Central memory CD8-positive, alpha-beta T cell (primary cell): ENCODE measurements around the gene ZNF33B.
"Not testable (repeated sequence)": the region's sequence is repeated elsewhere in the genome, so short reads cannot be mapped to it uniquely, and the experiment has no call there.

Source experiments
- ATAC-seq: fragments of 150-1000 bp; cut with Tn5 transposase; replicated peaks from 2 replicates; pipeline ENCODE4 v1.10.0; 2022; ENCODE audit warnings: mild to moderate bottlenecking, moderate FRiP score, moderate number of reproducible peaks; ENCODE audit not compliant: poor library complexity, severe bottlenecking; ENCODE audit errors: extremely low read depth
- DNase-seq, 2 donors: peaks; one replicate each; pipeline ENCODE4 v3.0.0; 2021; ENCODE audit warnings: low spot score in 2 of 2
- H3K27ac Mint-ChIP-seq: one replicate; pipeline ENCODE4 v1.8.0; 2022; ENCODE audit warnings: low read depth, mild to moderate bottlenecking, moderate library complexity, mixed read lengths
- H3K27me3 Mint-ChIP-seq: one replicate; pipeline ENCODE4 v1.8.0; 2022; ENCODE audit warnings: mixed read lengths
- H3K36me3 Mint-ChIP-seq: one replicate; pipeline ENCODE4 v1.8.0; 2022; ENCODE audit warnings: mild to moderate bottlenecking, moderate library complexity, mixed read lengths; ENCODE audit not compliant: insufficient read depth
- H3K4me1 Mint-ChIP-seq: one replicate; pipeline ENCODE4 v1.8.0; 2022; ENCODE audit warnings: mixed read lengths
- H3K4me3 Mint-ChIP-seq: one replicate; pipeline ENCODE4 v1.8.0; 2022; ENCODE audit warnings: mild to moderate bottlenecking, moderate library complexity, mixed read lengths
- H3K9me3 Mint-ChIP-seq: one replicate; pipeline ENCODE4 v1.8.0; 2022; ENCODE audit warnings: mixed read lengths

ZNF33B gene

GRCh38 chr10:42594246-42594650 is 44.1 kb downstream of the ZNF33B start:
- Mint-ChIP-seq H3K36me3 (peaks cover 36% of the 10 kb centered on the region), H3K9me3 (peaks cover 45% of the 10 kb centered on the region), H3K27me3 (no peaks in the 10 kb centered on the region), H3K4me1 (no peaks in the 10 kb centered on the region), H3K27ac (no peak overlapping the region), H3K4me3 (no peak overlapping the region)
- ATAC-seq (no peak), DNase-seq (no peak)

- no peak for ATAC-seq
- H3K9me3 Mint-ChIP-seq, result peaks cover 42% of the 10 kb centered on the region
- no peak for DNase-seq
- H3K27me3 Mint-ChIP-seq, result no peaks in the 10 kb centered on the region
- peaks cover 39% of the 10 kb centered on the region for H3K36me3 Mint-ChIP-seq
- H3K4me1 Mint-ChIP-seq, result no peaks in the 10 kb centered on the region
- no peak overlapping the region for H3K4me3 Mint-ChIP-seq
- no peak overlapping the region for H3K27ac Mint-ChIP-seq
Observed at GRCh38 chr10:42593284-42593683, 45.1 kb downstream of the ZNF33B start.

GRCh38 chr10:42583828-42584227 is 54.5 kb downstream of the ZNF33B start:
- Mint-ChIP-seq H3K4me1 (no peaks in the 10 kb centered on the region), H3K4me3 (no peak overlapping the region), H3K27me3 (no peaks in the 10 kb centered on the region), H3K27ac (no peak overlapping the region), H3K36me3 (peaks cover 16% of the 10 kb centered on the region), H3K9me3 (peaks cover 22% of the 10 kb centered on the region)
- DNase-seq (no peak), ATAC-seq (no peak)

- Mint-ChIP-seq H3K9me3 (peaks cover 9% of the 10 kb centered on the region), H3K27ac (no peak overlapping the region), H3K4me1 (peaks cover 6% of the 10 kb centered on the region), H3K4me3 (no peak overlapping the region), H3K36me3 (peaks cover 3% of the 10 kb centered on the region), H3K27me3 (no peaks in the 10 kb centered on the region)
- ATAC-seq, result no peak
- no peak for DNase-seq
Observed at GRCh38 chr10:42578019-42578418, 60.4 kb downstream of the ZNF33B start.

- no peak for DNase-seq
- Mint-ChIP-seq H3K36me3 (peaks cover 2% of the 10 kb centered on the region), H3K27ac (no peak overlapping the region), H3K4me1 (peaks cover 6% of the 10 kb centered on the region), H3K27me3 (no peaks in the 10 kb centered on the region), H3K4me3 (no peak overlapping the region), H3K9me3 (no peaks in the 10 kb centered on the region)
- no peak for ATAC-seq
Observed at GRCh38 chr10:42576338-42576737, 62.0 kb downstream of the ZNF33B start.

GRCh38 chr10:42574336-42574735 is 64.0 kb downstream of the ZNF33B start:
- no peaks in the 10 kb centered on the region for H3K9me3 Mint-ChIP-seq
- H3K4me1 Mint-ChIP-seq, result peaks cover 6% of the 10 kb centered on the region
- no peak overlapping the region for H3K27ac Mint-ChIP-seq

GRCh38 chr10:42556931-42557330 is 81.4 kb downstream of the ZNF33B start:
- H3K9me3 Mint-ChIP-seq, result no peaks in the 10 kb centered on the region
- H3K36me3 Mint-ChIP-seq, result peaks cover 7% of the 10 kb centered on the region
- H3K4me3 Mint-ChIP-seq, result no peak overlapping the region
- H3K27ac Mint-ChIP-seq, result no peak overlapping the region
- H3K4me1 Mint-ChIP-seq, result peaks cover 15% of the 10 kb centered on the region
- ATAC-seq, result no peak
- H3K27me3 Mint-ChIP-seq, result no peaks in the 10 kb centered on the region
- DNase-seq, result no peak

More at GRCh38 chr10:42574336-42574735, 64.0 kb downstream of the ZNF33B start:
- Mint-ChIP-seq H3K4me3 (no peak overlapping the region), H3K27me3 (no peaks in the 10 kb centered on the region), H3K36me3 (no peaks in the 10 kb centered on the region)
- DNase-seq (no peak), ATAC-seq (no peak)

- not testable (repeated sequence) for H3K27ac Mint-ChIP-seq, H3K36me3 Mint-ChIP-seq, DNase-seq, H3K27me3 Mint-ChIP-seq, ATAC-seq, H3K9me3 Mint-ChIP-seq
- H3K4me1 Mint-ChIP-seq, result peaks cover 40% of the 10 kb centered on the region
- peak overlapping the region; percentile 99 for H3K4me3 Mint-ChIP-seq
Observed at GRCh38 chr10:42553576-42553975, 84.8 kb downstream of the ZNF33B start.

GRCh38 chr10:42553064-42553407 is 85.3 kb downstream of the ZNF33B start:
- H3K27ac Mint-ChIP-seq, result peak overlapping the region; percentile 94
- peaks cover 42% of the 10 kb centered on the region for H3K4me1 Mint-ChIP-seq
- peak overlapping the region; percentile 99 for H3K4me3 Mint-ChIP-seq
- DNase-seq (no peak), ATAC-seq (no peak)
- peaks cover 10% of the 10 kb centered on the region for H3K36me3 Mint-ChIP-seq
- no peaks in the 10 kb centered on the region for H3K9me3 Mint-ChIP-seq
- no peaks in the 10 kb centered on the region for H3K27me3 Mint-ChIP-seq

- H3K36me3 Mint-ChIP-seq, result peaks cover 10% of the 10 kb centered on the region
- peak; percentile 95 for ATAC-seq
- peak; percentile 83 to 85 for DNase-seq
- peak overlapping the region; percentile 94 for H3K27ac Mint-ChIP-seq
- peak overlapping the region; percentile 99 for H3K4me3 Mint-ChIP-seq
- H3K9me3 Mint-ChIP-seq, result no peaks in the 10 kb centered on the region
- no peaks in the 10 kb centered on the region for H3K27me3 Mint-ChIP-seq
- H3K4me1 Mint-ChIP-seq, result peaks cover 48% of the 10 kb centered on the region
Observed at GRCh38 chr10:42552188-42553063, 85.9 kb downstream of the ZNF33B start.

GRCh38 chr10:42551582-42552187 is 86.7 kb downstream of the ZNF33B start:
- ATAC-seq, result no peak
- H3K27me3 Mint-ChIP-seq, result no peaks in the 10 kb centered on the region
- peak overlapping the region; percentile 94 for H3K27ac Mint-ChIP-seq
- H3K4me1 Mint-ChIP-seq, result peaks cover 53% of the 10 kb centered on the region
- H3K36me3 Mint-ChIP-seq, result peaks cover 10% of the 10 kb centered on the region
- DNase-seq, result no peak
- H3K9me3 Mint-ChIP-seq, result no peaks in the 10 kb centered on the region
- peak overlapping the region; percentile 99 for H3K4me3 Mint-ChIP-seq

- Mint-ChIP-seq H3K4me3 (no peak overlapping the region), H3K27ac (no peak overlapping the region), H3K36me3 (peaks cover 10% of the 10 kb centered on the region), H3K9me3 (no peaks in the 10 kb centered on the region), H3K27me3 (no peaks in the 10 kb centered on the region), H3K4me1 (peaks cover 56% of the 10 kb centered on the region)
- no peak for ATAC-seq
- no peak for DNase-seq
Observed at GRCh38 chr10:42549851-42550250, 88.5 kb downstream of the ZNF33B start.

- Mint-ChIP-seq H3K27ac (no peak overlapping the region), H3K9me3 (no peaks in the 10 kb centered on the region), H3K4me3 (no peak overlapping the region), H3K27me3 (no peaks in the 10 kb centered on the region), H3K36me3 (peaks cover 10% of the 10 kb centered on the region), H3K4me1 (peaks cover 58% of the 10 kb centered on the region)
- ATAC-seq, result no peak
- no peak for DNase-seq
Observed at GRCh38 chr10:42548254-42548653, 90.1 kb downstream of the ZNF33B start.
